GM19372 (cell line): ENCODE results near the gene ELL.
"Not testable (repeated sequence)": the region's sequence is repeated elsewhere in the genome, so short reads cannot be mapped to it uniquely, and the experiment has no call there.

Source experiments
- ATAC-seq: cut with Tn5 transposase; IDR thresholded peaks from one replicate; pipeline ENCODE4 v1.9.1; 2021; ENCODE audit warnings: mild to moderate bottlenecking, low read depth, moderate library complexity; ENCODE audit not compliant: unreplicated experiment

Gene ELL

DNA sequence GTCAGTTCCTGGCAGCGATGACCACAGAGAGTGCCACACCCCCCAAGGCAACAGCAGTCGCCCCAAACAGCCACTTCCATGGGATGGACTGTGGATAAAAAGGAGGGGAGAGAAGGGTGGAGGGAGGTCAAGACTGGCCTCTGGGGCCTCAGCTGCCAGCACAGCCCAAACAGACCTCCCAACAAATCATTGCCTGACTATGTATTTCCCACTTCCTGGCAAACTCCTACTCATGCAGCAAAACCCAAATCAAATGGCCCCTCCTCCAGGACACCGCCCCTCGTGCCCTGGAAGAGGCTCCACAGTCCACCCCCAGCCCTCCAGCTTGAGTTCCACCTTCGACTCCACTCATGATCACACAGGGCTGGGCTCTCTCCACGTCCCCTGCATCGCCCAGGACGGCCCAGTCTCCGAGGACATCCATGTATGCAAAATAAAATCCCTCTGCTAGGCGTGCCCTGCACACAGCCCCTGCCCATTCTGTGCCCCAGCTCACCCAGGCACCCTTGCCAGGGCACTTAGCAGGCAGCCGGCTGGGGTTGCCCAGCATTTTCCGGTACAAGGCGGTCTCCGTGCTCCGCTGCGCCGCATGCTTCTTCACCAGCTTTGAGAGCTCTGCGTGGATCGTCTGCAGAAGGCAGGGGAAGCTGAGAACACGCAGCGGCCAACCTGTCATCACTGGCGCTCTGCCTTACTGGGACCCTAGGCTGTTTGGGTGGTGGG is 10.5 kb upstream of the ELL start:
- no peak for ATAC-seq

DNA sequence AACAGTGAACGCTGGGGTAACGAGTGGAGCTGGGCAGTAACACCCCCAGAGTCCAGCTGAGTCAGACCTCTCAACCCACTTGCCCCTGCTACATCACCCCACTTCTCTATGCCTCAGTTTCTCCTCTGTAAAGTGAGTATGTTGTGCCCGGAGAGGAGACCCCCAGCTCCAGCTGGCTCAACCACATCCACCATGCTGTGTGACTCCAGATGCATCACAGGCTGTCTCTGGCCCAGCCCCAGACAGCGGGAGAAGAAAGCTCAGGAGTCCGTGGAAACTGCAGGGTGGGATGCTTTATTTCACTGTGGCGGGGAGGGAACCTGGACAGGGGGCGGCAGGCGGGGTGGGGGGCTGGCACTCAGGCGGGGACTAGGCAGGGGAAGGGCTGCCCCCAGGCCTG is 9.6 kb upstream of the ELL start:
- ATAC-seq, result no peak

GRCh38 chr19:18529782-18530181 is 7.9 kb upstream of the ELL start:
- no peak for ATAC-seq

DNA sequence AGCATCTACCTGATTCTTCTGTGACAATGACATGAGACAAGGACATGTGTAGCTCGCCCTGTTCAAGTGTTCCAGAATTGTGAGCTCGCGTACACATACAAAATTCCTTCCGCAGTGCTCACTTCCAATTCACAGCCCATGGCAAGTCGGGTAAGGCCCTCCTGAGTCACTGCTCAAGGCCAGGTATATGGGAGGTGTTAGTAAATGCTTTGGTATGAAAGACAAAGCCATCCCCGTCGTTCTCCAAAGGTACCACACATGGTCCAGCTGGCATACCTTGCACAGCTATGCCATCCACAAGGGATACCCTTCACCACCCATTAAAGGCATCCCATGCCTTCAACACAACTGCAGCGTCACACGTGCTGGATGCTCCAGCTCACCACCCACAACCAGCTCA is 4.4 kb upstream of the ELL start:
- no peak for ATAC-seq

- no peak for ATAC-seq
Observed at GRCh38 chr19:18523841-18524240, 2.0 kb upstream of the ELL start.

DNA sequence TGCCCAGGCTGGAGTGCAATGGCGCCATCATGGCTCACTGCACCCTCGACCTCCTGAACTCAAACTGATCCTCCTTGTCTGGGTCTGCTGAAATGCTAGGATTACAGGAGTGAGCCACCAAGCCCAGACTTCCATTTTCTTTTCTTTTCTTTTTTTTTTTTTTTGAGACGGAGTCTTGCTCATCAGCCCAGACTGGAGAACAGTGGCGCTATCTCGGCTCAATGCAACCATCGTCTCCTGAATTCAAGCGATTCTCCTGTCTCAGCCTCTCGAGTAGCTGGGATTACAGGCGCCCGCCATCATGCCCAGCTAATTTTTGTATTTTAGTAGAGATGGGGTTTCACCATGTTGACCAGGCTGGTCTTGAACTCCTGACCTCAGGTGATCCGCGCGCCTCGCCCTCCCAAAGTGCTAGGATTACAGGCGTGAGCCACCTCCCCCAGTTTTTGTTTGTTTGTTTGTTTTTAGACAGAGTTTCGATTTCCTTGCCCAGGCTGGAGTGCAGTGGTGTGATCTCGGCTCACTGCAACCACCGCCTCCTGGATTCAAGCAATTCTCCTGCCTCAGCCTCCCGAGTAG is 1.1 kb upstream of the ELL start:
- ATAC-seq, result not testable (repeated sequence)

DNA sequence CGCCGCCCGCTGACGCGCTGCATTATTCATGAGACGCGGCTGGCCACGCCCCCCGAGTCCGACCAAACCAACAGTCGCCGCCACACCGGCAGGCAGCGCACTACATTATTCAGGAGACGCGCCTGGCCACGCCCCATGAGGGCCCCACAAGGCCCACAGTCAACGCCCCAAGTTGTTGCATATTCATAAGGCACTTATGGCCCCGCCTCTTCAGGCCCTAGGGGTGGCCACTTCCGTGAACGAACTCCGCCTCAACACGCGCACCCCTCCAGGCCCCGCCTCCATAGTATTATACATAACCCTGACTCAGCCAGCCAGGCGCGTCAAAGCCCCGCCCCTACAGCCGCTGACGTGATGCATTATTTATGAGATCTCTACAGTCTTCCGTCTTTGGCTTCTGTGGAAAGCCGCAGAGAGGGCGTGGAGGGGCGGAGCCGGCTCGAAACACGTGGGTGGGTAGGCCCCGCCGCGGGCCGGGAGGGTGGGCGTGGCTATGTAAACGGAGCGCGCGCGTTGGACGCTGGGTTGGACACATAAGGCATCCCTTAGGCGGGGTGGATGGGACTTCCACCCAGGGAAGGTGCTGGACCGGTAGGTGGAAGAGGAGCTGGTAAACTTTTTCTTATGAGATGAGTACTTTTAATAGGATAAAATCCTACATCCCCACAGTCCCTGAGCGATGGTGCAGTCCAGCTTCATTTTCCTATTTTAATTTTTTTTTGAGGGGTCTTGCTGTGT is 423 bp upstream of the ELL start:
- ATAC-seq, result peak; percentile 88

DNA sequence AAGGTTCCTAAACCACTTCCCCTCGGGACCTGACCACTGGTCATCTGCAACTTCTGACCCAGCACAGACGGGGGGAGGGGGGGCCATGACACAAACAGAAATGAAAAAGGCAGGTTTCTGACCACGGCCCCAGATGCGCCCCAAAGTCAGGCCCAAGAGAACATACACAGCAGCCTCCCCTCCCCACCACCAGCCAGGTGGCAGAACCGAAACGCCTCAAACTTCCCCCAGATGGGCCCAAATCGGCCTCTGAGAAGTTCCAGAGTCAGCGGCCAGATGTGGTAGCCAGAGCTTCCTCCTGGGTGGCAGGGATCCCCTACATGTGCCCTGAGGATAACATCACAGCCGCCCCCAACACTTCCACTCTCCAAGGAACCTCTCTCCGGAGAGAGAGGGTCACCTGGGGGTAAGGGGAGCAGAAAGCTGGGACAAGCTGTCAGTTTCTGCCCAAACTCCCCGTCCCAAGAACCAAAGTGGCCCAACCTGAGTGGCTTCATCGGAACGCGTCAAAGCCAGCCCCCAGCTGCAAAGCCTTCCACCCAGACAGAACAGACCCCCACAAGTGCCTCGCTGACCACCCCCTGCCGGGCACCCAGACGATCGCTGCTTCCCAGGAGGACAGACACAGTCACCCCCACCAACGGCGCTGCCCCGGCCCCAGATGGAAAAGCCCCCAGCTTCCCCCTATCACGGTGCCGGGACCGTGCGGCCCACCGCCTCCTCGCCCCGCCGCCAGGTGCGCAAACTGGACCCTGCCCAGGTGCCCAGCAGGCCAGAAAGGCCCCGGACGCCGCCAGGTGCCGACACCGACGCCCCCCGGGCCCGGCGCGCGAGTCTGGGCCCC is 800 bp downstream of the ELL start:
- no peak for ATAC-seq

- no peak for ATAC-seq
Observed at GRCh38 chr19:18519962-18520847, 1.7 kb downstream of the ELL start.

- no peak for ATAC-seq
Observed at GRCh38 chr19:18518639-18519038, 3.2 kb downstream of the ELL start.

GRCh38 chr19:18517606-18518005 is 4.3 kb downstream of the ELL start:
- no peak for ATAC-seq

DNA sequence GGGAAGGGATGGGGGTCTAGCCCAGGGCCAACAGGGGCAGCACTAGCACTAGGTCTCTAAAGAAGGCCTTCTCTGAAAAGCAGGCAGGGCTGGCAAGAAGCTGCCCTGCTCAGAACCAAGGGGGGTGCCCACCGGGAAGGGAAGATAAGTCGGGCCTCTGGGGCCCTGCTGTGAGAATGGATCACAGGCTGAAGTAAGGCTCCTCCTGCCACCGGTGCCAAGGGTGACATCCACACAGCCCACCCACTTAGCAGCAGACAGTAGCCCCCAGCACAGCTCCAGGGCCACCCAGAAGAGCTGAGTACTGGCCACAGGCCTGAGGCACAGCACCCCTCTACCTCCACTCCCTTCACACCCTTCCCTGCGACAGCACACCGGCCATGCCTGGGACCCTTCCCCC is 5.9 kb downstream of the ELL start:
- ATAC-seq, result no peak

- no peak for ATAC-seq
Observed at GRCh38 chr19:18514800-18515682, 6.8 kb downstream of the ELL start.

GRCh38 chr19:18513868-18514267 is 8.0 kb downstream of the ELL start:
- no peak for ATAC-seq

DNA sequence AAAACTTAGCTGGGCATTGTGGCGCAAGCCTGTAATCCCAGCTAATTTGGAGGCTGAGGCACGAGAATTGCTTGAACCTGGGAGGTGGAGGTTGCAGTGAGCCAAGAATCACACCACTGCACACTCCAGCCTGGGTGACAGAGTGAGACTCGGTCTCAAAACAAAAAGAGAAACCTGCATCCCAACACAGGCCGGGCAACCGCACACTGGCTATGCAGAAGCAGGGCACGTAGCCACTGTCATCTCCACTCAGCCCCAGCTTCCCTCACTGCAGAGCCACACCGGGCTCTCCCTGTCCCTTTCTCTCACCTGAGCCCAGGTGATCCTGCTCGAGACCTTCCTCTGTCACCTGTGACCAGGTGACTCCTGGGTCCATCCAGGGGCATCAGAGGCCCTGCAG is 11.7 kb downstream of the ELL start:
- no peak for ATAC-seq

DNA sequence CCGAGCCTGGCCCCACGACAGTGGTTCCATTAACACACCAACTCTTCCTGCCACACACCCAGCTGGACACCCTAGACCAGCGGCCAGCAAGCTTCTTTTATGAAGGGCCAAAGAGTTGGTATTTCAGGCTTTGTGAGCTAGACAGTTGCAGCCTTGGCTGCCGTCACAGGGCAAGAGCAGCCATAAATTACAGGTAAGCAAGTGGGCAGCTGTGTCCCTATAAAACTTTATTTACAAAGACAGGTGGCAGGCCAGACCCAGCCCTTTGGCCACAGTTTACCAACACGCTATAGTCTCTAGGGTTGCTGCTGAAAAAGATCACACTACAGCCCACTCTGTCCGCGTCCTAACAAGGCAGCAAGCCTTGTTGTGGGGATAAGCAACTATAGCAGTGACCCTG is 13.3 kb downstream of the ELL start:
- ATAC-seq, result no peak

GRCh38 chr19:18507727-18508440 is 14.0 kb downstream of the ELL start:
- no peak for ATAC-seq

DNA sequence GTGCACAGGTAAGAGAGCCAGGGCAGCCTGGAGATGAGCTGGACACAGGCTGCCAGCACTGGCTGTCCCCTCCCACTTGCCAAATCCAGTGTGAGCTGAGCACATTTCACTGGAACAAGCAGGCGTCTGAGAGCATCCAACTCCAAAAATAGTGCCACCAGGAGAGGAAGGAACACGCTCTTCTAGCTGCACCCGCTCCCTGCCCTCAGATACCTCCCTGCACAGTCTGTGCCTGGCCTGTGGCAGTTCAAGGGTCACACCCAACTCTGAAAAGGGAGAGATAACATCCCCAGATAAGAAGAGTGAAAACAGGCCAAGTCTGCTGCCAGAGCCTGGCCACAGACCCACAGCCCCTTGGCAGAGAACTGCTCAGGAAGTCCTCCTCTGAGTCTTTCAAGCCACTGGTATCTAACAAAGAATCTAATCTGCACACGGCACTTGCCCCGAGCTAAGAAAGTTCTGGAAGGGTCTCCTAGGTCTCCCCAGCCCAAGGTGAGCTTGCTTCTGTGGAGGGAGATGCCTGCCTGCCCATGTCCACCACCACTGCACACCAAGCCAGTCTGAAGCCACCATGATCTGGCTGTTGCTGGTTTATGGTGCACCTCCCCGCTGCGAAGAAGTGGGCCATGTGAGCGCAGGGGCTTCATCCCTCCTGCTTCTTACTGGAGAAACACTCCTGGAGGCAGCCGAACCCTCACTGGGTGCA is 14.7 kb downstream of the ELL start:
- ATAC-seq, result no peak
